SK-N-SH (cell line): ENCODE data around the gene MTTP. TPM values are rescaled to one million over a fixed set of nuclear protein-coding genes. Genes with fewer than 3 reads are reported as not detected.

Experiments
- CTCF ChIA-PET: fragments of 300-600, 350-600 bp; formaldehyde crosslinking; extraction: SDS; loops from one replicate; lab custom pipeline; 2021; lab: Yijun Ruan, JAX
- POLR2A ChIA-PET: fragments of 350-600 bp; sonication (Branson Sonifier 250); formaldehyde crosslinking; extraction: SDS; loops from one replicate; lab custom pipeline; 2020; ENCODE audit warnings: antibody characterized with exemption, inconsistent platforms; lab: Yijun Ruan, JAX
- DNase-seq: peaks from one replicate; pipeline ENCODE4 v3.0.0; 2012
- H2AFZ ChIP-seq: fragments of 200-600 bp; sonication (generic); 2 replicates; pipeline ENCODE4 v1.8.1; 2016; ENCODE audit warnings: antibody characterized with exemption, mild to moderate bottlenecking, low read depth
- H3F3A ChIP-seq: fragments of 200-600 bp; sonication (generic); replicated peaks from 2 replicates; pipeline ENCODE3; 2016; ENCODE audit warnings: antibody characterized with exemption, mild to moderate bottlenecking; ENCODE audit not compliant: insufficient read depth
- H3K27ac ChIP-seq, 2 experiments: fragments of 200-500 bp in 1 of 2; fragments of 200-600 bp in 1 of 2; sonication (Bioruptor generic) in 1 of 2; sonication (generic), shearing (Covaris generic) in 1 of 2; 2 replicates each; pipeline versions ENCODE4 v1.5.1 to v1.6.1; 2014 to 2016; ENCODE audit warnings: low read depth in 2 of 2, inconsistent platforms in 1 of 2, low read length in 1 of 2, mild to moderate bottlenecking in 1 of 2, mixed read lengths in 1 of 2
- H3K27me3 ChIP-seq: fragments of 200-600 bp; sonication (generic), shearing (Covaris generic); 2 replicates; pipeline ENCODE4 v1.6.1; 2016; ENCODE audit warnings: mixed run types; ENCODE audit not compliant: insufficient read depth
- H3K36me3 ChIP-seq, 2 experiments: fragments of 200-500 bp in 1 of 2; fragments of 200-600 bp in 1 of 2; sonication (Bioruptor generic) in 1 of 2; sonication (generic) in 1 of 2; replicated peaks in 1 of 2; 2 replicates each; pipeline versions ENCODE3 to v1.5.1; 2014 to 2016; ENCODE audit warnings: low read length in 1 of 2, mild to moderate bottlenecking in 1 of 2; ENCODE audit not compliant: insufficient read depth in 2 of 2, control insufficient read depth in 1 of 2
- H3K4me1 ChIP-seq, 2 experiments: fragments of 200-500 bp in 1 of 2; fragments of 200-600 bp in 1 of 2; sonication (Bioruptor generic) in 1 of 2; sonication (generic), shearing (Covaris generic) in 1 of 2; 2 replicates each; pipeline versions ENCODE4 v1.5.1 to v1.6.1; 2014 to 2016; ENCODE audit warnings: low read depth in 1 of 2, low read length in 1 of 2, mixed run types in 1 of 2; ENCODE audit not compliant: insufficient read depth in 2 of 2, control insufficient read depth in 1 of 2
- H3K4me2 ChIP-seq: fragments of 200-600 bp; sonication (generic), shearing (Covaris generic); 2 replicates; pipeline ENCODE4 v1.6.1; 2017; ENCODE audit warnings: mixed run types
- H3K4me3 ChIP-seq, 2 experiments: fragments of 200-500 bp in 1 of 2; fragments of 200-600 bp in 1 of 2; sonication (Bioruptor generic) in 1 of 2; sonication (generic), shearing (Covaris generic) in 1 of 2; 2 replicates each; pipeline versions ENCODE4 v1.5.1 to v1.8.1; 2014 to 2016; ENCODE audit warnings: low read depth in 2 of 2, inconsistent platforms in 1 of 2, low read length in 1 of 2, mild to moderate bottlenecking in 1 of 2, mixed read lengths in 1 of 2, moderate library complexity in 1 of 2
- H3K79me2 ChIP-seq: fragments of 200-600 bp; sonication (generic); 2 replicates; pipeline ENCODE4 v1.8.1; 2017; ENCODE audit warnings: mild to moderate bottlenecking; ENCODE audit not compliant: insufficient read depth
- H3K9ac ChIP-seq: fragments of 200-600 bp; sonication (generic); 2 replicates; pipeline ENCODE4 v1.6.1; 2017; ENCODE audit warnings: mixed run types
- H3K9me2 ChIP-seq: fragments of 200-600 bp; sonication (generic); 2 replicates; pipeline ENCODE4 v1.6.1; 2017; ENCODE audit warnings: mixed run types
- H3K9me3 ChIP-seq: fragments of 200-600 bp; sonication (generic); 2 replicates; pipeline ENCODE4 v1.6.1; 2017; ENCODE audit warnings: mixed run types, mild to moderate bottlenecking, moderate library complexity
- H4K20me1 ChIP-seq: fragments of 200-600 bp; sonication (generic); 2 replicates; pipeline ENCODE4 v1.6.1; 2017; ENCODE audit warnings: mild to moderate bottlenecking, mixed run types; ENCODE audit not compliant: insufficient read depth
- ELF1 ChIP-seq: IDR thresholded peaks from 2 replicates; pipeline ENCODE4 v1.4.0; 2012
- EP300 ChIP-seq, 2 experiments: IDR thresholded peaks; 2 replicates each; pipeline versions ENCODE4 v1.4.0 to v1.6.1; 2012; ENCODE audit warnings: borderline replicate concordance in 1 of 2, low read depth in 1 of 2, low read length in 1 of 2
- FOXM1 ChIP-seq: IDR thresholded peaks from 2 replicates; pipeline ENCODE4 v1.4.0; 2012; ENCODE audit warnings: low read depth, mild to moderate bottlenecking
- GABPA ChIP-seq: IDR thresholded peaks from 2 replicates; pipeline ENCODE4 v1.4.0; 2012; ENCODE audit warnings: low read depth, mild to moderate bottlenecking
- GATA2 ChIP-seq: sonication (generic); formaldehyde crosslinking; IDR thresholded peaks from 2 replicates; pipeline ENCODE4 v1.5.0; 2020; ENCODE audit warnings: mild to moderate bottlenecking, missing genetic modification reagents
- MEF2A ChIP-seq: IDR thresholded peaks from 2 replicates; pipeline ENCODE4 v1.4.0; 2012; ENCODE audit warnings: low read depth, borderline replicate concordance
- MXI1 ChIP-seq: IDR thresholded peaks from 2 replicates; pipeline ENCODE4 v1.6.1; 2012; ENCODE audit warnings: mild to moderate bottlenecking, low read depth, low read length, improper control_type of control experiment
- NRF1 ChIP-seq: IDR thresholded peaks from 2 replicates; pipeline ENCODE4 v1.6.1; 2012; ENCODE audit warnings: low read depth, mild to moderate bottlenecking, low read length
- POLR2AphosphoS5 ChIP-seq: IDR thresholded peaks from 2 replicates; pipeline ENCODE4 v1.6.1; 2012; ENCODE audit warnings: low read depth, low read length
- RCOR1 ChIP-seq: fragments of 150-350 bp; IDR thresholded peaks from 2 replicates; pipeline ENCODE4 v1.6.1; 2017; ENCODE audit warnings: antibody characterized with exemption, low read length
- USF1 ChIP-seq: IDR thresholded peaks from 2 replicates; pipeline ENCODE4 v1.4.0; 2012; ENCODE audit warnings: low read depth, borderline replicate concordance
- USF2 ChIP-seq: fragments of 150-350 bp; IDR thresholded peaks from 2 replicates; pipeline ENCODE4 v1.6.1; 2017; ENCODE audit warnings: antibody characterized with exemption, low read length, low read depth, borderline replicate concordance
- YY1 ChIP-seq: IDR thresholded peaks from 2 replicates; pipeline ENCODE4 v1.4.0; 2012; ENCODE audit warnings: low read depth, mild to moderate bottlenecking
- WGBS: methylation state at CpG from one replicate; pipeline ENCODE4 v1.1.6; 2017; ENCODE audit warnings: low lambda C conversion rate; 5-methylcytosine and 5-hydroxymethylcytosine counted together
- polyA plus RNA-seq, 3 experiments: library from polyadenylated mRNA; depleted of rRNA; stranded (reverse); fragments of >200 nt; gene quantifications; 2 replicates each; pipeline ENCODE4 v1.2.3, GENCODE V29; 2012
- TF ChIP-seq, protein P1 (sequence below): IDR thresholded peaks from 2 replicates; pipeline ENCODE4; 2012
- TF ChIP-seq, protein P2 (sequence below): fragments of 150-350 bp; IDR thresholded peaks from 2 replicates; pipeline ENCODE4 v1.6.1; 2016; ENCODE audit warnings: mild to moderate bottlenecking, low read depth, low read length

Gene MTTP
- polyA plus RNA-seq, 1 of the 3 experiments (the other 2 are of a cell fraction): not detected

GRCh38 chr4:99635601-99636000, 61.0 kb downstream of the MTTP start:
- WGBS: 44% methylated on average over 3 of the region's 3 CpGs
- no peak overlapping the region for H3K27ac ChIP-seq
- H4K20me1 ChIP-seq: no peaks in the 10 kb centered on the region
- no peaks in the 10 kb centered on the region for H3K9me3 ChIP-seq
- no peak overlapping the region for H3K4me2 ChIP-seq
- H3K27me3 ChIP-seq: no peaks in the 10 kb centered on the region
- CTCF ChIA-PET: no interaction called here
- DNase-seq: no peak
- H3K9me2 ChIP-seq: no peaks in the 10 kb centered on the region
- no peaks in the 10 kb centered on the region for H3K36me3 ChIP-seq
- no peaks in the 10 kb centered on the region for H3K4me1 ChIP-seq
- no peaks in the 10 kb centered on the region for H3K79me2 ChIP-seq
- no peak for TF ChIP-seq FOXM1
- TF ChIP-seq, protein P1, sequence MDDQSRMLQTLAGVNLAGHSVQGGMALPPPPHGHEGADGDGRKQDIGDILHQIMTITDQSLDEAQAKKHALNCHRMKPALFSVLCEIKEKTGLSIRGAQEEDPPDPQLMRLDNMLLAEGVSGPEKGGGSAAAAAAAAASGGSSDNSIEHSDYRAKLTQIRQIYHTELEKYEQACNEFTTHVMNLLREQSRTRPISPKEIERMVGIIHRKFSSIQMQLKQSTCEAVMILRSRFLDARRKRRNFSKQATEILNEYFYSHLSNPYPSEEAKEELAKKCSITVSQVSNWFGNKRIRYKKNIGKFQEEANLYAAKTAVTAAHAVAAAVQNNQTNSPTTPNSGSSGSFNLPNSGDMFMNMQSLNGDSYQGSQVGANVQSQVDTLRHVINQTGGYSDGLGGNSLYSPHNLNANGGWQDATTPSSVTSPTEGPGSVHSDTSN: no peak
- no peak for TF ChIP-seq USF2
- TF ChIP-seq RCOR1: no peak
- no peak for TF ChIP-seq GATA2 (CRISPR knock-in tag)
- no peak for TF ChIP-seq NRF1
- TF ChIP-seq MXI1: no peak
- TF ChIP-seq USF1: no peak
- TF ChIP-seq GABPA: no peak
- TF ChIP-seq POLR2AphosphoS5: no peak
- TF ChIP-seq YY1: no peak
- no peak for TF ChIP-seq ELF1
- no peak overlapping the region for H2AFZ ChIP-seq
- POLR2A ChIA-PET: no interaction called here
- no peak overlapping the region for H3K4me3 ChIP-seq
- no peak overlapping the region for H3K9ac ChIP-seq
- H3F3A ChIP-seq: no peaks in the 10 kb centered on the region

- H3K4me3 ChIP-seq: no peak overlapping the region
These were observed 61.8 kb downstream of the MTTP start for GRCh38 chr4:99636422-99636821.

More at GRCh38 chr4:99636422-99636821, 61.8 kb downstream of the MTTP start:
- no peaks in the 10 kb centered on the region for H3K9me2 ChIP-seq
- no peak for TF ChIP-seq EP300 (IDR thresholded peaks at IDR 0.05; ENCODE audit: borderline replicate concordance in 1 of 2, low read depth in 1 of 2, low read length in 1 of 2)
- TF ChIP-seq MXI1: no peak
- no peak for TF ChIP-seq MEF2A
- TF ChIP-seq, protein P2, sequence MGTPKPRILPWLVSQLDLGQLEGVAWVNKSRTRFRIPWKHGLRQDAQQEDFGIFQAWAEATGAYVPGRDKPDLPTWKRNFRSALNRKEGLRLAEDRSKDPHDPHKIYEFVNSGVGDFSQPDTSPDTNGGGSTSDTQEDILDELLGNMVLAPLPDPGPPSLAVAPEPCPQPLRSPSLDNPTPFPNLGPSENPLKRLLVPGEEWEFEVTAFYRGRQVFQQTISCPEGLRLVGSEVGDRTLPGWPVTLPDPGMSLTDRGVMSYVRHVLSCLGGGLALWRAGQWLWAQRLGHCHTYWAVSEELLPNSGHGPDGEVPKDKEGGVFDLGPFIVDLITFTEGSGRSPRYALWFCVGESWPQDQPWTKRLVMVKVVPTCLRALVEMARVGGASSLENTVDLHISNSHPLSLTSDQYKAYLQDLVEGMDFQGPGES: no peak
- TF ChIP-seq, all 33 proteins: peak for 0
- Histone ChIP-seq H3K4me2 (no peak overlapping the region), H3K4me1 (no peaks in the 10 kb centered on the region), H2AFZ (no peak overlapping the region), H3F3A (no peaks in the 10 kb centered on the region), H3K27ac (no peak overlapping the region), H3K27me3 (no peaks in the 10 kb centered on the region), H3K36me3 (no peaks in the 10 kb centered on the region), H3K9me3 (no peaks in the 10 kb centered on the region), H3K79me2 (no peaks in the 10 kb centered on the region), H4K20me1 (no peaks in the 10 kb centered on the region), H3K9ac (no peak overlapping the region)
- WGBS: 44% methylated on average over 2 of the region's 2 CpGs
- ChIA-PET POLR2A (no interaction called here), CTCF (interaction anchor here (0.7 kb wide), 1 partner anchor 42 kb away, joined by 4 read pairs; no protein-coding TSS in a partner anchor)
- no peak for DNase-seq
